Neuronal stem cell (in vitro differentiated cells): ENCODE data around the gene DPM3.

Experiments
- DNase-seq: peaks from one replicate; pipeline ENCODE4 v3.0.0-alpha.2; 2013; ENCODE audit warnings: low spot score
- H2AFZ ChIP-seq: one replicate; pipeline ENCODE4 v1.6.1; 2013; ENCODE audit warnings: mild to moderate bottlenecking, low read length, inconsistent platforms
- H2AK5ac ChIP-seq: 2 replicates; pipeline ENCODE4 v1.6.1; 2013; ENCODE audit warnings: low read depth, mild to moderate bottlenecking, inconsistent platforms, low read length, moderate library complexity, mixed read lengths
- H2BK120ac ChIP-seq: 2 replicates; pipeline ENCODE4 v1.6.1; 2013; ENCODE audit warnings: low read depth, mild to moderate bottlenecking, inconsistent platforms, low read length, moderate library complexity, mixed read lengths
- H2BK12ac ChIP-seq: one replicate; pipeline ENCODE4 v1.6.1; 2013; ENCODE audit warnings: low read length, inconsistent platforms
- H2BK15ac ChIP-seq: 2 replicates; pipeline ENCODE4 v1.6.1; 2013; ENCODE audit warnings: mild to moderate bottlenecking, low read length, inconsistent platforms, mixed read lengths
- H2BK5ac ChIP-seq: one replicate; pipeline ENCODE4 v1.6.1; 2013; ENCODE audit warnings: inconsistent platforms, mild to moderate bottlenecking, low read length, moderate library complexity
- H3K14ac ChIP-seq: one replicate; pipeline ENCODE4 v1.6.1; 2013; ENCODE audit warnings: low read length, inconsistent platforms
- H3K18ac ChIP-seq: 2 replicates; pipeline ENCODE4 v1.6.1; 2013; ENCODE audit warnings: low read length, inconsistent platforms
- H3K23ac ChIP-seq: 2 replicates; pipeline ENCODE4 v1.6.1; 2013; ENCODE audit warnings: low read depth, mild to moderate bottlenecking, mixed read lengths, low read length, inconsistent platforms; ENCODE audit not compliant: poor library complexity
- H3K27ac ChIP-seq: replicated peaks from 3 replicates; pipeline ENCODE4 v1.5.1; 2013; ENCODE audit warnings: low read length, inconsistent platforms
- H3K27me3 ChIP-seq, 3 experiments: 2 replicates each; pipeline ENCODE4 v1.6.1; 2013; ENCODE audit warnings: low read length in 3 of 3, mild to moderate bottlenecking in 2 of 3, inconsistent platforms in 1 of 3, low read depth in 1 of 3, mixed read lengths in 1 of 3, moderate library complexity in 1 of 3; ENCODE audit not compliant: control insufficient read depth in 3 of 3, insufficient read depth in 3 of 3
- H3K36me3 ChIP-seq, 2 donors: replicated peaks in 1 of 2; 2 replicates each; pipeline ENCODE4 v1.6.1; 2013; ENCODE audit warnings: low read length in 2 of 2; ENCODE audit not compliant: control insufficient read depth in 2 of 2, insufficient read depth in 2 of 2
- H3K4ac ChIP-seq: 2 replicates; pipeline ENCODE4 v1.6.1; 2013; ENCODE audit warnings: inconsistent platforms, mild to moderate bottlenecking, low read length, moderate library complexity
- H3K4me1 ChIP-seq, 2 donors: 1 replicate in 1 of 2; 2 replicates in 1 of 2; pipeline ENCODE4 v1.6.1; 2013; ENCODE audit warnings: low read length in 2 of 2, low read depth in 1 of 2; ENCODE audit not compliant: control insufficient read depth in 2 of 2, insufficient read depth in 1 of 2
- H3K4me2 ChIP-seq: one replicate; pipeline ENCODE4 v1.6.1; 2013; ENCODE audit warnings: mild to moderate bottlenecking, low read length, inconsistent platforms; ENCODE audit not compliant: insufficient read depth, poor library complexity, severe bottlenecking
- H3K4me3 ChIP-seq, 2 donors: 2 replicates each; pipeline ENCODE4 v1.5.1; 2013; ENCODE audit warnings: low read length in 2 of 2, mild to moderate bottlenecking in 2 of 2, inconsistent platforms in 1 of 2, moderate library complexity in 1 of 2
- H3K79me1 ChIP-seq: one replicate; pipeline ENCODE4 v1.6.1; 2013; ENCODE audit warnings: low read depth, mild to moderate bottlenecking, inconsistent platforms, low read length, moderate library complexity
- H3K9ac ChIP-seq: one replicate; pipeline ENCODE4 v1.6.1; 2013; ENCODE audit warnings: mild to moderate bottlenecking, low read depth, low read length, inconsistent platforms; ENCODE audit not compliant: poor library complexity
- H3K9me3 ChIP-seq, 2 donors: replicated peaks in 1 of 2; 2 replicates each; pipeline versions ENCODE3 to v1.6.1; 2013; ENCODE audit warnings: low read length in 2 of 2, mild to moderate bottlenecking in 2 of 2, inconsistent platforms in 1 of 2, low read depth in 1 of 2, mixed read lengths in 1 of 2, moderate library complexity in 1 of 2; ENCODE audit not compliant: control insufficient read depth in 2 of 2, insufficient read depth in 1 of 2
- H4K8ac ChIP-seq: one replicate; pipeline ENCODE4 v1.6.1; 2013; ENCODE audit warnings: low read depth, mild to moderate bottlenecking, inconsistent platforms, low read length, moderate library complexity
- H4K91ac ChIP-seq: one replicate; pipeline ENCODE4 v1.6.1; 2013; ENCODE audit warnings: low read length, low read depth, mild to moderate bottlenecking, inconsistent platforms; ENCODE audit not compliant: poor library complexity
- WGBS, 2 donors: extraction: QIAGEN DNeasy Blood & Tissue Kit; methylation state at CpG; one replicate each; pipeline ENCODE4 v1.1.7; 2013; ENCODE audit warnings: missing lambda C conversion rate in 2 of 2, mixed read lengths in 1 of 2; ENCODE audit not compliant: insufficient read length in 2 of 2, insufficient replicate concordance in 1 of 2; ENCODE audit errors: extremely low coverage in 2 of 2; 5-methylcytosine and 5-hydroxymethylcytosine counted together

Gene DPM3

GRCh38 chr1:155184835-155185782 lies 44.8 kb upstream of the DPM3 start:
- H4K91ac ChIP-seq = no peak overlapping the region
- H3K4me2 ChIP-seq = no peak overlapping the region
- no peak overlapping the region for H4K8ac ChIP-seq
- DNase-seq = no peak
- no peak overlapping the region for H2BK15ac ChIP-seq
- H3K9me3 ChIP-seq = no peaks in the 10 kb centered on the region
- peak overlapping the region; percentile 81 for H3K9ac ChIP-seq
- H3K4me3 ChIP-seq = no peak overlapping the region
- peak overlapping the region; percentile 38 for H3K14ac ChIP-seq
- H3K36me3 ChIP-seq = peaks cover 5 to 14% of the 10 kb centered on the region in 2 donors
- no peak overlapping the region for H3K18ac ChIP-seq
- peak overlapping the region; percentile 81 for H2AK5ac ChIP-seq
- H2BK120ac ChIP-seq = no peak overlapping the region
- no peak overlapping the region for H3K4ac ChIP-seq
- peaks cover 3% of the 10 kb centered on the region for H3K79me1 ChIP-seq
- H3K27me3 ChIP-seq = no peaks in the 10 kb centered on the region
- no peak overlapping the region for H2BK5ac ChIP-seq
- H3K23ac ChIP-seq = peak overlapping the region; percentile 34
- no peak overlapping the region for H3K27ac ChIP-seq
- WGBS, 2 donors = no CpG with 5 or more reads among the region's 21 CpGs
- H2BK12ac ChIP-seq = peak overlapping the region; percentile 58
- peaks cover 0 to 2% of the 10 kb centered on the region in 2 donors for H3K4me1 ChIP-seq
- no peak overlapping the region for H2AFZ ChIP-seq

GRCh38 chr1:155184351-155184811 lies 44.0 kb upstream of the DPM3 start:
- H2BK5ac ChIP-seq = no peak overlapping the region
- H4K8ac ChIP-seq = no peak overlapping the region
- peak overlapping the region; percentile 56 for H3K14ac ChIP-seq
- H3K27ac ChIP-seq = no peak overlapping the region
- no peak overlapping the region for H2BK15ac ChIP-seq
- DNase-seq = no peak
- peak overlapping the region; percentile 81 for H3K9ac ChIP-seq
- no peaks in the 10 kb centered on the region for H3K27me3 ChIP-seq
- no peak overlapping the region for H2AK5ac ChIP-seq
- no peak overlapping the region for H4K91ac ChIP-seq
- H3K79me1 ChIP-seq = peaks cover 6% of the 10 kb centered on the region
- H3K36me3 ChIP-seq = peaks cover 12 to 21% of the 10 kb centered on the region in 2 donors
- no CpG with 5 or more reads among the region's 4 CpGs for WGBS, 2 donors
- no peak overlapping the region for H3K4me2 ChIP-seq
- no peak overlapping the region for H3K4ac ChIP-seq
- H3K18ac ChIP-seq = peak overlapping the region; percentile 28
- no peak overlapping the region for H2AFZ ChIP-seq
- no peaks in the 10 kb centered on the region for H3K9me3 ChIP-seq
- no peak overlapping the region for H3K4me3 ChIP-seq
- peak overlapping the region; percentile 89 for H3K23ac ChIP-seq
- H2BK12ac ChIP-seq = no peak overlapping the region
- H2BK120ac ChIP-seq = no peak overlapping the region
- H3K4me1 ChIP-seq = peaks cover 0 to 2% of the 10 kb centered on the region in 2 donors

- Histone ChIP-seq H3K9ac (no peak overlapping the region), H3K18ac (no peak overlapping the region), H3K27ac (no peak overlapping the region), H3K23ac (no peak overlapping the region), H3K9me3 (no peaks in the 10 kb centered on the region), H4K91ac (no peak overlapping the region), H4K8ac (no peak overlapping the region), H3K4ac (no peak overlapping the region), H2BK5ac (no peak overlapping the region), H2BK15ac (no peak overlapping the region), H3K14ac (no peak overlapping the region), H3K4me2 (no peak overlapping the region), H3K4me3 (no peak overlapping the region), H3K79me1 (peaks cover 6% of the 10 kb centered on the region), H3K4me1 (peaks cover 0 to 2% of the 10 kb centered on the region in 2 donors), H2AK5ac (no peak overlapping the region), H2BK120ac (no peak overlapping the region), H3K36me3 (peaks cover 14 to 27% of the 10 kb centered on the region in 2 donors), H2AFZ (no peak overlapping the region), H3K27me3 (no peaks in the 10 kb centered on the region), H2BK12ac (peak overlapping the region; percentile 30)
- no peak for DNase-seq
- WGBS, 2 donors = no CpG with 5 or more reads among the region's 20 CpGs
These were observed 43.5 kb upstream of the DPM3 start for GRCh38 chr1:155183775-155184221.

GRCh38 chr1:155182052-155182550 lies 41.8 kb upstream of the DPM3 start:
- Histone ChIP-seq H3K14ac (no peak overlapping the region), H3K36me3 (peaks cover 24 to 40% of the 10 kb centered on the region in 2 donors), H3K27ac (no peak overlapping the region), H2AK5ac (no peak overlapping the region), H3K27me3 (no peaks in the 10 kb centered on the region), H3K9ac (peak overlapping the region; percentile 60), H3K4me3 (no peak overlapping the region), H4K91ac (no peak overlapping the region), H3K4ac (no peak overlapping the region), H2BK15ac (no peak overlapping the region), H3K4me2 (no peak overlapping the region), H3K4me1 (peaks cover 0 to 2% of the 10 kb centered on the region in 2 donors), H2BK12ac (no peak overlapping the region), H2BK5ac (no peak overlapping the region), H3K9me3 (no peaks in the 10 kb centered on the region), H4K8ac (no peak overlapping the region), H2BK120ac (no peak overlapping the region), H3K18ac (peak overlapping the region; percentile 11), H3K23ac (no peak overlapping the region), H2AFZ (no peak overlapping the region), H3K79me1 (peaks cover 9% of the 10 kb centered on the region)
- DNase-seq = no peak
- 100% methylated on average over 1 of the region's 7 CpGs for WGBS, 2 donors
